IPS-20b (cell line): ENCODE results near the gene MBOAT1.
A peak's percentile ranks its signal among the peaks of the same experiment; 100 is the strongest.
"Not testable (repeated sequence)": the region's sequence is repeated elsewhere in the genome, so short reads cannot be mapped to it uniquely, and the experiment has no call there.

Source experiments
- H3K27ac ChIP-seq: one replicate; pipeline ENCODE4 v1.5.1; 2013; ENCODE audit warnings: low read length
- H3K27me3 ChIP-seq: 2 replicates; pipeline ENCODE4 v1.6.1; 2013; ENCODE audit warnings: mild to moderate bottlenecking, low read length, inconsistent platforms; ENCODE audit not compliant: insufficient read depth
- H3K36me3 ChIP-seq: 2 replicates; pipeline ENCODE4 v1.6.1; 2013; ENCODE audit warnings: low read depth, mild to moderate bottlenecking, inconsistent platforms, low read length, moderate library complexity; ENCODE audit not compliant: insufficient read depth
- H3K4me1 ChIP-seq: 2 replicates; pipeline ENCODE4 v1.6.1; 2013; ENCODE audit warnings: mild to moderate bottlenecking, control low read depth, inconsistent platforms, low read length, moderate library complexity; ENCODE audit not compliant: insufficient read depth
- H3K4me3 ChIP-seq: 2 replicates; pipeline ENCODE4 v1.5.1; 2013; ENCODE audit warnings: mild to moderate bottlenecking, low read length, inconsistent platforms
- H3K9ac ChIP-seq: 2 replicates; pipeline ENCODE4 v1.6.1; 2013; ENCODE audit warnings: low read depth, mild to moderate bottlenecking, inconsistent platforms, low read length, moderate library complexity
- H3K9me3 ChIP-seq: 2 replicates; pipeline ENCODE4 v1.6.1; 2013; ENCODE audit warnings: mild to moderate bottlenecking, low read depth, low read length, inconsistent platforms; ENCODE audit not compliant: insufficient read depth

MBOAT1 gene, protein sequence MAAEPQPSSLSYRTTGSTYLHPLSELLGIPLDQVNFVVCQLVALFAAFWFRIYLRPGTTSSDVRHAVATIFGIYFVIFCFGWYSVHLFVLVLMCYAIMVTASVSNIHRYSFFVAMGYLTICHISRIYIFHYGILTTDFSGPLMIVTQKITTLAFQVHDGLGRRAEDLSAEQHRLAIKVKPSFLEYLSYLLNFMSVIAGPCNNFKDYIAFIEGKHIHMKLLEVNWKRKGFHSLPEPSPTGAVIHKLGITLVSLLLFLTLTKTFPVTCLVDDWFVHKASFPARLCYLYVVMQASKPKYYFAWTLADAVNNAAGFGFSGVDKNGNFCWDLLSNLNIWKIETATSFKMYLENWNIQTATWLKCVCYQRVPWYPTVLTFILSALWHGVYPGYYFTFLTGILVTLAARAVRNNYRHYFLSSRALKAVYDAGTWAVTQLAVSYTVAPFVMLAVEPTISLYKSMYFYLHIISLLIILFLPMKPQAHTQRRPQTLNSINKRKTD

DNA sequence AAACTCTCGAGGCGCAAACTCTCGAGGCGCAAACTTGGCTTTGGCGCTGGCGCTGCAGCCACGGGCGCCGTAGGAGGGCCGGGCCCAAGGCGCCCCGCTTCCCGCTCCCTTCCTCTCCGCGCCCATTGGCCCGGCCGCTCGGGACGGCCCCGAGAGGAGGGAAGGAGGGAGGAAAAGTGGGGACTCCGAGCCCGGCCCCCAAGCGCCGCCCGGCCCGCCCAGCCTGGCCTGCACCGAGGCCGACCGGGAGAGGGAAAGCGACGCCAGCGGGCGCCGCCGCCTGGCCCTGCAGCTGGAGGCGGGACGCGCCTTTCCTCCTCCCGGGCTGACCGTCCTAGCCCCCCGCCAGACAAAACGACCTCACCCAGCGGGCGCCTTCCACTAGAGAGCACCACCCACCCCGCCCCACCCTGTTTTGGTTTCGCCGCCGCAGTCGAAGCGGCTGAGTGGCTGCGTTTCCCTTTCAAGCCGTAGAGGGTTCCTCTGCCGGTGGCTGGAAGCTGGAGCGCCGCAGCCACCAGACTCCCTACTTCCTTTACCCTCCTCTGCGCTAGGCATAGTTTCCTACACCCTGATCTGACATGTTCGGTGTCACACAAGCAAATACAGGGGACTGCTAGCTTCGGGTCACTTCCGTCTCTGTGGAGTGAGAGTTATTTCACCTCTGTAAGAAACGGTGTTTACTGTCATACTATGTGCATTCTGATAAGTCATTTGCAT lies at the start of gene MBOAT1:
Gene MBOAT1 (minus strand): TSS at position 78 of the 720 bp plus-strand sequence. CDS start 235 bp downstream, outside the sequence.
- Histone ChIP-seq H3K9ac (peak within 1 kb of the TSS; percentile 67; the same call in 1 of the 2 replicates), H3K36me3 (no peaks in the 10 kb centered on the region), H3K4me1 (peaks cover 16% of the 10 kb centered on the region), H3K9me3 (no peaks in the 10 kb centered on the region), H3K4me3 (peak within 1 kb of the TSS; percentile 85), H3K27me3 (peaks cover 25% of the 10 kb centered on the region), H3K27ac (no peak within 1 kb of the TSS)

- H3K36me3 ChIP-seq: no peaks in the 10 kb centered on the region
- no peak overlapping the region for H3K27ac ChIP-seq
- no peaks in the 10 kb centered on the region for H3K4me1 ChIP-seq
- no peak overlapping the region for H3K4me3 ChIP-seq
- no peak overlapping the region for H3K9ac ChIP-seq
- H3K27me3 ChIP-seq: no peaks in the 10 kb centered on the region
- no peaks in the 10 kb centered on the region for H3K9me3 ChIP-seq
Measured at GRCh38 chr6:20261685-20262084, 49.4 kb upstream of the MBOAT1 start.

DNA sequence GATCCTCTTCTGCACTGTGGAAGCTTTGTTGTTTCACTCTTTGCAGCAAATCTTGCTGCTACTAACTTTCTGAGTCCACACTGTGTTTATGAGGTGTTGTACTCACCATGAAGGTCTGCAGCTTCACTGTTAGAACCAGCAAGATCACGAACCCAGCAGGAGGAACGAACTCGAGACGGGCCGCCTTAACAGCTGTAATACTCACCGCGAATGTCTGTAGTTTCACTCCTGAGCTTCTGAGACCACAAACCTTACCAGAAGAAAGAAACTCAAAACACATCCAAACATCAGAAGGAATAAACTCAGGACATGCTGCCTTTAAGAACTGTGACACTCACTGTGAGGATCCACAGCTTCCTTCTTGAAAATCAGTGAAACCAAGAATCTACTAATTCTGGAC lies 48.1 kb upstream of the MBOAT1 start:
- Histone ChIP-seq H3K36me3 (no peaks in the 10 kb centered on the region), H3K4me1 (no peaks in the 10 kb centered on the region), H3K9me3 (no peaks in the 10 kb centered on the region), H3K9ac (no peak overlapping the region), H3K4me3 (no peak overlapping the region), H3K27me3 (no peaks in the 10 kb centered on the region), H3K27ac (no peak overlapping the region)

GRCh38 chr6:20259316-20260049 lies 47.2 kb upstream of the MBOAT1 start:
- Histone ChIP-seq H3K9me3 (no peaks in the 10 kb centered on the region), H3K4me1 (no peaks in the 10 kb centered on the region), H3K36me3 (no peaks in the 10 kb centered on the region), H3K27ac (no peak overlapping the region), H3K9ac (no peak overlapping the region), H3K4me3 (no peak overlapping the region), H3K27me3 (no peaks in the 10 kb centered on the region)

- Histone ChIP-seq H3K9me3 (no peaks in the 10 kb centered on the region), H3K27ac (no peak overlapping the region), H3K36me3 (no peaks in the 10 kb centered on the region)
Measured at GRCh38 chr6:20255428-20255827, 43.2 kb upstream of the MBOAT1 start.

DNA sequence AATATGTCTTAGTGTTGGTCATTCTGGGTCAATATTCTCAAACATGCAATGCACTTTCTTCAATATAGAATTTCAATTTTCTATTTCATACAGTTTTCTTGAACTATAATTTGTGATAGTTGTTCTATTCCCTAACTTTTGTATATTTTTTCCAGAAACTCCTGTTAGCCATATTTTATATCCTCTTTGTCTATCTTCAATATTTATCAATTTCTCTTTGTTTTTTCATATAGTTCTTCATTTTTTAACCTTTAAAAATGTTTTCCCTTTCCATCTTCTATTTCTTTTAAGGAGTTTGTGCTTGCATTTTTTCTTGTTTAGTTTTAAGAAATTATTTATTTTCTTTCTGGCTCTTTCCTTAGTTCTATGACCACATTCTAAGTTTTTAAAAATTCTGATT lies 42.0 kb upstream of the MBOAT1 start:
- no peak overlapping the region for H3K27ac ChIP-seq
- no peaks in the 10 kb centered on the region for H3K36me3 ChIP-seq
- no peaks in the 10 kb centered on the region for H3K4me1 ChIP-seq
- H3K27me3 ChIP-seq: no peaks in the 10 kb centered on the region
- H3K9me3 ChIP-seq: no peaks in the 10 kb centered on the region
- no peak overlapping the region for H3K9ac ChIP-seq
- no peak overlapping the region for H3K4me3 ChIP-seq

More at GRCh38 chr6:20255428-20255827, 43.2 kb upstream of the MBOAT1 start:
- H3K9ac ChIP-seq: no peak overlapping the region
- H3K27me3 ChIP-seq: no peaks in the 10 kb centered on the region
- no peak overlapping the region for H3K4me3 ChIP-seq
- H3K4me1 ChIP-seq: no peaks in the 10 kb centered on the region

DNA sequence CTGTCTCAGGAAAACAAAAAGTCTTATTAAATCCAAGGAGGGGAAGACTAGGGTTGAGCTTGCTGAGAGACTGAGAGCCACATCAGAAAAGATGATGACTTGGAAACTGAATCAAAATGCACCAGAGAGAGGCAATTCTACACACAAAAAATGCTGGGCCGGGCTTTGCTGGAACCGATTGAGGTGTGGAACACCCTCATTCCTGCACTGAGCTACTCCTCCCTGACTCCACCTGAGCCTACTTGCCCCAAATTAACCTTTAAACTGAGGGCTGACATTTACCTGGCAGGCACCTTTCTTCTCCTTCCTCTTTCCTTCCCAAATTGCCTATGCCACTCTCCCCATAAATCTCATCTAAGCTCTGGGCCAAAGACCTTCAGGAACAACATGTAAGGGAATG lies 40.8 kb upstream of the MBOAT1 start:
- no peak overlapping the region for H3K27ac ChIP-seq
- no peaks in the 10 kb centered on the region for H3K27me3 ChIP-seq
- H3K36me3 ChIP-seq: no peaks in the 10 kb centered on the region
- no peaks in the 10 kb centered on the region for H3K9me3 ChIP-seq
- H3K9ac ChIP-seq: no peak overlapping the region
- no peak overlapping the region for H3K4me3 ChIP-seq
- H3K4me1 ChIP-seq: no peaks in the 10 kb centered on the region

DNA sequence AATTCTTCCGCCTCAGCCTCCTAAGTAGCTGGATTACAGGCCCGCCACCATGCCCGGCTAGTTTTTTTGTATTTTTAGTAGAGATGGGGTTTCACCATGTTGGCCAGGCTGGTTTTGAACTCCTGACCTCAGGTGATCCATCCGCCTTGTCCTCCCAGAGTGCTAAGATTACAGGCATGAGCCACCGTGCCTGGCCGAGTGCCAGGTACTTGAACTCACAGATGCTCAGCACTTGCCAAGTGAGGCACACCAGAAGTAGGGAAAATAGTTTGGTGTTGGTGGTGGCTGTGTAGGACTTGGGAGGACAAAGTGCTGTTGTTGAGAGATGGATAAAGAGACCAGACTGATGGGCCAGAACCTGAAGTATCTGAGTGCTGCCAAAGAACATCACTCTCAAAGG lies 40.0 kb upstream of the MBOAT1 start:
- Histone ChIP-seq H3K27ac (no peak overlapping the region), H3K9me3 (no peaks in the 10 kb centered on the region), H3K4me3 (no peak overlapping the region), H3K27me3 (no peaks in the 10 kb centered on the region), H3K9ac (no peak overlapping the region), H3K36me3 (no peaks in the 10 kb centered on the region), H3K4me1 (no peaks in the 10 kb centered on the region)

DNA sequence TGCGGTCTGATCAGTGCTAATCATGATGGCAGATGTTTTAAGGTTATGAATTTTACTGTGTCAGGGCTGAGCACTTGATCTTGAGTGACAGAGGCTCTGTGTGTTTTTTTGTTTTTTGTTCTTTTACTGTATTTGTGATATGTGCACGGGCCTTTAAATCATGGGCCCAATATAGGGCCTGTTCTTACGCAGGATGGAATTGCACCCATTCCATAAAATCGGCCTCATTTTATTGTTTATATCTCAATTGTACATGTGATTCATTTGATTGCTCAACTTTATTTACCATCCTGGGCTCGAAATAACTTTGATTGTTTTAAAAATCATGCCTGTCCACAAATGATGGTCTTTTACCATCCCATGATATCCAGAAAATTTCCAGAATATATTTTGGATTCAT lies 39.3 kb upstream of the MBOAT1 start:
- Histone ChIP-seq H3K9me3 (no peaks in the 10 kb centered on the region), H3K27ac (no peak overlapping the region), H3K27me3 (no peaks in the 10 kb centered on the region), H3K9ac (no peak overlapping the region), H3K4me3 (no peak overlapping the region), H3K4me1 (no peaks in the 10 kb centered on the region), H3K36me3 (no peaks in the 10 kb centered on the region)

DNA sequence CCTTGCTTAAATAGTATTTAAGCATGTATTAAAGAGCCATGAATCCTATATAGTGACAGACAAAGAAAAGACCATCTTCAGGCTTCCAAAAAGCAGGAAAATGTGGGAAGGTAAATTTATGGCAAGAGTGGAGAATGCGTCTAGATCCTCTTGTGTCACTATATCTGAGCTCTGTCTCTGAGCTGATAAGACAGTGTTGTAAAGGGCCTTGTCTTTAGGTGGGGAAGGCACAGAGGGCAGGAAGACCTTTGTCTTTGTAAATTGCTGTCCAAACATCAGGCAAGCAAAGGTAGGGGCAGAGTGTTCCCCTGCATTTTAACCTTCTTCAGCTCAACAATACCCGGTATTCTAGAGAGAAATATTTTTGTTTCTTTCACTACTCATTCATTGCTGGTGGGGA lies 33.9 kb upstream of the MBOAT1 start:
- no peaks in the 10 kb centered on the region; the same call in 1 of the 2 replicates for H3K9me3 ChIP-seq
- no peaks in the 10 kb centered on the region for H3K27me3 ChIP-seq
- no peak overlapping the region for H3K4me3 ChIP-seq
- H3K4me1 ChIP-seq: peaks cover 8% of the 10 kb centered on the region
- no peak overlapping the region for H3K27ac ChIP-seq
- H3K36me3 ChIP-seq: no peaks in the 10 kb centered on the region
- H3K9ac ChIP-seq: no peak overlapping the region

DNA sequence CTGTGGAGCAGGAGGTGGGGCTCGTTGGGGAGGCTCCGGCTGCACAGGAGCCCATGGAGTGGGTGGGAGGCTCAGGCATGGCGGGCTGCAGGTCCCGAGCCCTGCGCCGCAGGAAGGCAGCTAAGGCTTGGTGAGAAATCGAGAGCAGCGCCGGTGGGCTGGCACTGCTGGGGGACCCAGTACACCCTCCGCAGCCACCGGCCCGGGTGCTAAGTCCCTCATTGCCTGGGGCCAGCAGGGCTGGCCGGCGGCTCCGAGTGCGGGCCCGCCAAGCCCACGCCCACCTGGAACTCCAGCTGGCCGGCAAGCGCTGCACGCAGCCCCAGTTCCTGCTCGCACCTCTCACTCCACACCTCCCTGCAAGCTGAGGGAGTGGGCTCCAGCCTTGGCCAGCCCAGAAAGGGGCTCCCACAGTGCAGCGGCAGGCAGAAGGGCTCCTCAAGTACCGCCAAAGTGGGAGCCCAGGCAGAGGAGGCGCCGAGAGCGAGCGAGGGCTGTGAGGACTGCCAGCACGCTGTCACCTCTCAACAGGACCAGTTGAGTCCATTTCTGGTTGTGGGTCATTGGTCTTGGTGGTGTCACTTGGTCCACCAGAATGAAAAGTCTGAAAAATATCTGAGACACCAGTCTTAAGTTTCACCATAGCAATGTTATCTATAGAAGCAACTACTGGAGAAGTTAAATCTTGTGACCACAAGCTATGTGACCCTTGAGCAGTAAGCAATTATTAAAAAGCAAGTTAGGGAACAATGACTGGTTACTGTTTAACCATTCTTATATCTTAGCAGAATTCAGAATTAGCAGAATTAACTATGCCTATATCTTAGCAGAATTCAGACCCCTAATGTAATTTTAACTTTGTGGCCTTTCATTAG lies 32.8 kb upstream of the MBOAT1 start:
- H3K27me3 ChIP-seq, H3K9me3 ChIP-seq, H3K4me1 ChIP-seq, H3K9ac ChIP-seq, H3K4me3 ChIP-seq, H3K36me3 ChIP-seq, H3K27ac ChIP-seq: not testable (repeated sequence)
